ENCODE results near the gene ARHGEF17. TPM values are rescaled to one million over a fixed set of nuclear protein-coding genes. Genes with fewer than 3 reads are reported as not detected.

Gene ARHGEF17
- total RNA-seq, 4 donors from 2014 or later = 12.0 to 44.9 (median 27.1) TPM

DNA sequence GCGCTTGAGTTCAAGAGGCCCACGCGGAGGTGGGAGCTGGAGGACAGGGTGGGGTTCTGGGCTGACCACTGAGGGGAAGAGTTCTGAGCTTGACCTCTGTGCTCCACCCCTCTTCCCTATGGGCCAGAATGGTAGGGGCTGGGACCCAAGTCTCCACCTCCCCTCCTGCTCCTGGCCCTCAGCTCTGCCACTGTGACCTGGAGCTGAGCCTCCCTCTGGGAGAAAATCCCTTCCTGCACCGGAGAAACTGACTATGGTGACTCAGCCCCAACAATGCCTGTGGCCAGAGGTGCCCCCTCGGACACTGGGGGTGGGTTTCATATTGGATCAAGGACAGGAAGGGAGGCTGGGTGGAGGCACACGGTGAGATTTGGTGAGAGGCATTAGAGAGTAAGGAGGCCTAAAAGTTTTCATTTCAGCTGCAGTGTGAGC, 91.1 kb downstream of the ARHGEF17 start:
- in situ Hi-C loops (cut with MboI; ENCODE audit: low pct_ligation_motif_present in 1 of 4, low pct_unique_long_range_greater_than_20kb in 1 of 4, low sequenced_read_pairs in 3 of 4) = loop anchor here in 1 of 4 donors (10.0 kb wide), 1 partner anchor 54 kb away; no protein-coding TSS in a partner anchor
- Histone ChIP-seq H3K36me3 (no peaks in the 10 kb centered on the region), H3K27ac (no peak overlapping the region), H3K4me3 (no peak overlapping the region), H3K4me1 (no peaks in the 10 kb centered on the region), H3K27me3 (no peaks in the 10 kb centered on the region), H3K9me3 (no peaks in the 10 kb centered on the region)
- intact Hi-C loops (cut with DNase I; ENCODE audit: low total_unique reads) = no loop called here
- no peak for DNase-seq
- WGBS, 2 donors (ENCODE audit: low coverage in 1 of 2) = 88% methylated on average over 6 of the region's 6 CpGs; no CpG with 5 or more reads in 1 of the 2 donors
- TF ChIP-seq EP300 (IDR thresholded peaks at IDR 0.05; ENCODE audit: low read depth) (no peak), POLR2AphosphoS5 (IDR thresholded peaks at IDR 0.05) (no peak)
- TF ChIP-seq, protein P1, sequence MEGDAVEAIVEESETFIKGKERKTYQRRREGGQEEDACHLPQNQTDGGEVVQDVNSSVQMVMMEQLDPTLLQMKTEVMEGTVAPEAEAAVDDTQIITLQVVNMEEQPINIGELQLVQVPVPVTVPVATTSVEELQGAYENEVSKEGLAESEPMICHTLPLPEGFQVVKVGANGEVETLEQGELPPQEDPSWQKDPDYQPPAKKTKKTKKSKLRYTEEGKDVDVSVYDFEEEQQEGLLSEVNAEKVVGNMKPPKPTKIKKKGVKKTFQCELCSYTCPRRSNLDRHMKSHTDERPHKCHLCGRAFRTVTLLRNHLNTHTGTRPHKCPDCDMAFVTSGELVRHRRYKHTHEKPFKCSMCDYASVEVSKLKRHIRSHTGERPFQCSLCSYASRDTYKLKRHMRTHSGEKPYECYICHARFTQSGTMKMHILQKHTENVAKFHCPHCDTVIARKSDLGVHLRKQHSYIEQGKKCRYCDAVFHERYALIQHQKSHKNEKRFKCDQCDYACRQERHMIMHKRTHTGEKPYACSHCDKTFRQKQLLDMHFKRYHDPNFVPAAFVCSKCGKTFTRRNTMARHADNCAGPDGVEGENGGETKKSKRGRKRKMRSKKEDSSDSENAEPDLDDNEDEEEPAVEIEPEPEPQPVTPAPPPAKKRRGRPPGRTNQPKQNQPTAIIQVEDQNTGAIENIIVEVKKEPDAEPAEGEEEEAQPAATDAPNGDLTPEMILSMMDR (IDR thresholded peaks at IDR 0.05) = no peak

DNA sequence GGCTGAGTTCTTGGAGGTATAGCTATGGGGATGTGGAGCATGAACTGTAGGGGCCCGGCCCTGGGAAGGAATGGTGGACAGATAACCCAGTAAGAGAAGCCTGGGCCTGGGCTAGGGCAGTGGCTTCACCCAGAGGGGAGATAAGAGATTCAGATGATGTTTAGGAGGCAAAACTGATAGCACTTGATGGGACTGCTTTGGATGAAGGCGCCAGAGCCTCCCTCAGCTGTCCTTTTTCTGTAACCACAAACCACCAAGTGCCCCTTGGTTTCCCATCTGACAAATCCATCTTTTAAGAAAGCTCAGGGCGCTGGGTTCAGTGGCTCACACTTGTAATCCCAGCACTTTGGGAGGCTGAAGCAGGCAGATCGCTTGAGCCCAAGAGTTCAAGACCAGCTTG, 91.6 kb downstream of the ARHGEF17 start:
- no peak for DNase-seq
- 89 to 90% methylated on average over 2 to 4 of the region's 4 CpGs for WGBS, 2 donors (ENCODE audit: low coverage in 1 of 2)
- Histone ChIP-seq H3K9me3 (no peaks in the 10 kb centered on the region), H3K27me3 (no peaks in the 10 kb centered on the region), H3K36me3 (no peaks in the 10 kb centered on the region), H3K4me1 (no peaks in the 10 kb centered on the region), H3K4me3 (no peak overlapping the region), H3K27ac (no peak overlapping the region)
- in situ Hi-C loops (cut with MboI; ENCODE audit: low pct_ligation_motif_present in 1 of 4, low pct_unique_long_range_greater_than_20kb in 1 of 4, low sequenced_read_pairs in 3 of 4) = loop anchor here in 3 of 4 donors (10.0 kb wide), 2 partner anchors 55 to 265 kb away; no protein-coding TSS in a partner anchor
- TF ChIP-seq, protein P1 (IDR thresholded peaks at IDR 0.05) = no peak
- TF ChIP-seq EP300 (IDR thresholded peaks at IDR 0.05; ENCODE audit: low read depth) (no peak), POLR2A (IDR thresholded peaks at IDR 0.05) (no peak), POLR2AphosphoS5 (IDR thresholded peaks at IDR 0.05) (no peak)
- intact Hi-C loops (cut with DNase I; ENCODE audit: low total_unique reads) = no loop called here

DNA sequence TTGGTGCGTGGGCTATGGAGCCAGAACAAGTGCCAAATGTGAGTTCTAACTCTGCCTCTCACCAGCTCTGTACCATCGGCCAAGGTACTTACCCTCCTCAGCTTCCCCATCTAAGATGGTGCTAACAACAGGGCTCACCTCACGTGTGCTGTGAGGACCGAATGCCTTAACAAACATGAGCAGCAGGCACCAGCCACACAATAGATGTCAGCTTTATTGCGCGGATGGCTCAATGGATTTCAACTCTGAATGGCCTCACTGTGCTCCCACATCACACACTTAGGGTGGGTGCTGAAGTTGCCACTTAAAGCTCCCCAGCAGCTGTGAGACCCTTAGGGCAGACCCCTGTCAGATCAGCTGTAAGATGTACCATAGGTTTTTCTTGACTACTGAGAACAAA, 92.2 kb downstream of the ARHGEF17 start:
- Histone ChIP-seq H3K27me3 (no peaks in the 10 kb centered on the region), H3K27ac (no peak overlapping the region), H3K4me3 (no peak overlapping the region), H3K4me1 (no peaks in the 10 kb centered on the region), H3K36me3 (no peaks in the 10 kb centered on the region), H3K9me3 (no peaks in the 10 kb centered on the region)
- WGBS, 2 donors (ENCODE audit: low coverage in 1 of 2) = 86 to 87% methylated on average over 1 to 6 of the region's 6 CpGs
- intact Hi-C loops (cut with DNase I; ENCODE audit: low total_unique reads) = no loop called here
- no peak for DNase-seq
- TF ChIP-seq EP300 (IDR thresholded peaks at IDR 0.05; ENCODE audit: low read depth) = no peak
- TF ChIP-seq POLR2A (IDR thresholded peaks at IDR 0.05) = no peak
- TF ChIP-seq, protein P1 (IDR thresholded peaks at IDR 0.05) = no peak
- no peak for TF ChIP-seq POLR2AphosphoS5 (IDR thresholded peaks at IDR 0.05)
- in situ Hi-C loops (cut with MboI; ENCODE audit: low pct_ligation_motif_present in 1 of 4, low pct_unique_long_range_greater_than_20kb in 1 of 4, low sequenced_read_pairs in 3 of 4) = loop anchor here in 2 of 4 donors (10.0 kb wide), 1 partner anchor 265 kb away; no protein-coding TSS in a partner anchor

DNA sequence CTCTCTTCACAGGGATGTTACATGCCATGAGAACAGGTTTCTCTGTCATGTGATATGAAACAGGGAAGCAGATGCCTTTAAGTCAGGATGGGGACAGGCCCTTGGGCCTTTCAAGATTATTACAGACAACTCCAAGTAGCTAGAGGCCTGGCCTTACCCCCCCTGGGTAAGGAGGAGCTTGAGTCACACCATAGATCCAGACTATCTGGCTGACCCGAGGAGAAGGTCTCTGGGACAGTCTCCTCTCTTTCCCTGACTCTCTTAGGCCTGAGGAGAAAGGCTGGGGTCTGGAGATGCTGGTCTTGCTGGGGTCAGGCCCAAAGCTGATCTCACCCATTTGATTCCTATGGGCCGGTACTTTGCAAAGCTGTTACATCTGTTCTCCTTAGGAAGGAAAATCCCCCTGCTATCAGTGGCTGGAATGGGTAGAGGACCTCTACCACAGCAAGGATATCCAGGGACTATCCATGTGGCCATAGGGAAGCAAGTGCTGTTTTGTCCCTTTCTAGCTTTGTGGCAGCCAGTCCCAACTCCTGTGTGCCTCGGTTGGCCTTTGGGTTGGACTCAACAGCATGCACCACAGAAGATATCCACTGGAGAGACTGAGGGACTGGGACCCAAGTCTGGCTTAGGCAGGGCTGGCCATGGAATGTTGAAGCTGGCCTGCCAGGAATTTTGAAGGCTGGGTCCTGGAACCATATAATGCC, 93.3 kb downstream of the ARHGEF17 start:
- in situ Hi-C loops (cut with MboI; ENCODE audit: low pct_ligation_motif_present in 1 of 4, low pct_unique_long_range_greater_than_20kb in 1 of 4, low sequenced_read_pairs in 3 of 4) = loop anchor here in 2 of 4 donors (10.0 kb wide), 1 partner anchor 263 kb away; no protein-coding TSS in a partner anchor

More for the DNA sequence above, 93.3 kb downstream of the ARHGEF17 start:
- H3K27me3 ChIP-seq = no peaks in the 10 kb centered on the region
- TF ChIP-seq EP300 (IDR thresholded peaks at IDR 0.05; ENCODE audit: low read depth) (no peak), POLR2A (IDR thresholded peaks at IDR 0.05) (no peak), POLR2AphosphoS5 (IDR thresholded peaks at IDR 0.05) (no peak)
- TF ChIP-seq, protein P1 (IDR thresholded peaks at IDR 0.05) = no peak
- intact Hi-C loops (cut with DNase I; ENCODE audit: low total_unique reads) = no loop called here
- H3K27ac ChIP-seq = no peak overlapping the region
- no peak overlapping the region for H3K4me3 ChIP-seq
- DNase-seq = no peak
- H3K9me3 ChIP-seq = no peaks in the 10 kb centered on the region
- no peaks in the 10 kb centered on the region for H3K36me3 ChIP-seq
- H3K4me1 ChIP-seq = no peaks in the 10 kb centered on the region
- WGBS, 2 donors (ENCODE audit: low coverage in 1 of 2) = 79% methylated on average over 3 of the region's 3 CpGs; no CpG with 5 or more reads in 1 of the 2 donors

All from transverse colon (tissue), 4 donors.